Measurements from ENCODE around the gene EEF1AKMT3. TPM values are rescaled to one million over a fixed set of nuclear protein-coding genes. Genes with fewer than 3 reads are reported as not detected.
A peak's percentile ranks its signal among the peaks of the same experiment; 100 is the strongest.

EEF1AKMT3 gene
- total RNA-seq, 1 donor = 8.3 TPM

GRCh38 chr12:57755454-57756372 is 16.7 kb upstream of the EEF1AKMT3 start:
- peaks cover 5% of the 10 kb centered on the region for H3K36me3 ChIP-seq (ENCODE audit: insufficient read depth, low read length)
- peak overlapping the region; percentile 58 for H3K4me2 ChIP-seq (ENCODE audit: insufficient read depth, low read length)
- H3K4me1 ChIP-seq (ENCODE audit: insufficient read depth, low read length) = peaks cover 14% of the 10 kb centered on the region
- no peaks in the 10 kb centered on the region for H3K9me3 ChIP-seq (ENCODE audit: low read depth, low read length)
- no peak overlapping the region for H3K27ac ChIP-seq (ENCODE audit: low read depth, low read length)
- peaks cover under 1% of the 10 kb centered on the region for H4K20me1 ChIP-seq (ENCODE audit: insufficient read depth, low read length)
- DNase-seq (ENCODE audit: insufficient read length, low spot score, missing footprints) = peak; percentile 91
- peak overlapping the region; percentile 49 for H3K4me3 ChIP-seq (ENCODE audit: insufficient read depth, low read length)
- TF ChIP-seq, protein P1, sequence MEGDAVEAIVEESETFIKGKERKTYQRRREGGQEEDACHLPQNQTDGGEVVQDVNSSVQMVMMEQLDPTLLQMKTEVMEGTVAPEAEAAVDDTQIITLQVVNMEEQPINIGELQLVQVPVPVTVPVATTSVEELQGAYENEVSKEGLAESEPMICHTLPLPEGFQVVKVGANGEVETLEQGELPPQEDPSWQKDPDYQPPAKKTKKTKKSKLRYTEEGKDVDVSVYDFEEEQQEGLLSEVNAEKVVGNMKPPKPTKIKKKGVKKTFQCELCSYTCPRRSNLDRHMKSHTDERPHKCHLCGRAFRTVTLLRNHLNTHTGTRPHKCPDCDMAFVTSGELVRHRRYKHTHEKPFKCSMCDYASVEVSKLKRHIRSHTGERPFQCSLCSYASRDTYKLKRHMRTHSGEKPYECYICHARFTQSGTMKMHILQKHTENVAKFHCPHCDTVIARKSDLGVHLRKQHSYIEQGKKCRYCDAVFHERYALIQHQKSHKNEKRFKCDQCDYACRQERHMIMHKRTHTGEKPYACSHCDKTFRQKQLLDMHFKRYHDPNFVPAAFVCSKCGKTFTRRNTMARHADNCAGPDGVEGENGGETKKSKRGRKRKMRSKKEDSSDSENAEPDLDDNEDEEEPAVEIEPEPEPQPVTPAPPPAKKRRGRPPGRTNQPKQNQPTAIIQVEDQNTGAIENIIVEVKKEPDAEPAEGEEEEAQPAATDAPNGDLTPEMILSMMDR (IDR thresholded peaks at IDR 0.05; ENCODE audit: extremely low read depth, low read depth, low read length) = no peak
- H3K27me3 ChIP-seq (ENCODE audit: insufficient read depth, low read length) = peaks cover 49% of the 10 kb centered on the region
- no peak overlapping the region for H2AFZ ChIP-seq (ENCODE audit: low read length)
- H3K79me2 ChIP-seq (ENCODE audit: insufficient read depth, low read length) = peaks cover 16% of the 10 kb centered on the region

GRCh38 chr12:57756406-57757341 is 15.7 kb upstream of the EEF1AKMT3 start:
- Histone ChIP-seq H3K36me3 (ENCODE audit: insufficient read depth, low read length) (no peaks in the 10 kb centered on the region), H2AFZ (ENCODE audit: low read length) (no peak overlapping the region), H3K4me1 (ENCODE audit: insufficient read depth, low read length) (peaks cover 6% of the 10 kb centered on the region), H3K4me3 (ENCODE audit: insufficient read depth, low read length) (no peak overlapping the region), H3K27me3 (ENCODE audit: insufficient read depth, low read length) (peaks cover 49% of the 10 kb centered on the region), H4K20me1 (ENCODE audit: insufficient read depth, low read length) (peaks cover 2% of the 10 kb centered on the region), H3K4me2 (ENCODE audit: insufficient read depth, low read length) (no peak overlapping the region), H3K9me3 (ENCODE audit: low read depth, low read length) (no peaks in the 10 kb centered on the region), H3K79me2 (ENCODE audit: insufficient read depth, low read length) (peaks cover 7% of the 10 kb centered on the region), H3K27ac (ENCODE audit: low read depth, low read length) (no peak overlapping the region)
- peak; percentile 94 for DNase-seq (ENCODE audit: insufficient read length, low spot score, missing footprints)
- TF ChIP-seq, protein P1 (IDR thresholded peaks at IDR 0.05; ENCODE audit: extremely low read depth, low read depth, low read length) = peak; percentile 36

GRCh38 chr12:57757771-57758170 is 14.6 kb upstream of the EEF1AKMT3 start:
- Histone ChIP-seq H3K4me3 (ENCODE audit: insufficient read depth, low read length) (no peak overlapping the region), H3K4me1 (ENCODE audit: insufficient read depth, low read length) (peaks cover 2% of the 10 kb centered on the region), H3K9me3 (ENCODE audit: low read depth, low read length) (no peaks in the 10 kb centered on the region), H3K4me2 (ENCODE audit: insufficient read depth, low read length) (no peak overlapping the region), H3K27ac (ENCODE audit: low read depth, low read length) (no peak overlapping the region), H4K20me1 (ENCODE audit: insufficient read depth, low read length) (peaks cover 2% of the 10 kb centered on the region), H2AFZ (ENCODE audit: low read length) (no peak overlapping the region), H3K79me2 (ENCODE audit: insufficient read depth, low read length) (no peaks in the 10 kb centered on the region), H3K36me3 (ENCODE audit: insufficient read depth, low read length) (no peaks in the 10 kb centered on the region), H3K27me3 (ENCODE audit: insufficient read depth, low read length) (peaks cover 48% of the 10 kb centered on the region)
- TF ChIP-seq, protein P1 (IDR thresholded peaks at IDR 0.05; ENCODE audit: extremely low read depth, low read depth, low read length) = no peak
- peak; percentile 92 for DNase-seq (ENCODE audit: insufficient read length, low spot score, missing footprints)
